GM23338 (cell line): ENCODE measurements around the gene MAP1LC3B. TPM values are rescaled to one million over a fixed set of nuclear protein-coding genes. Genes with fewer than 3 reads are reported as not detected.

Experiments used
- polyA plus RNA-seq: library from polyadenylated mRNA; unstranded; fragments of >200 nt; fragmentation: Nextera tagmentation; extraction: Ambion mirVana; gene quantifications from 2 replicates; pipeline ENCODE4 v1.2.1, GENCODE V29; 2016
- total RNA-seq: library from RNA; depleted of rRNA; stranded (reverse); fragments of >200 nt; shearing (Covaris generic); gene quantifications from 2 replicates; pipeline ENCODE4 v1.2.3, GENCODE V29; 2014; rRNA removed
- TF ChIP-seq, protein P1 (sequence below): fragments of 250-450 bp; sonication (Bioruptor Pico); IDR thresholded peaks from 2 replicates; pipeline ENCODE4 v1.5.0; 2020; ENCODE audit warnings: mild to moderate bottlenecking, moderate library complexity

The MAP1LC3B gene
- total and polyA plus RNA-seq, 2 experiments from 2014 or later = 35.9 to 80.2 TPM

DNA sequence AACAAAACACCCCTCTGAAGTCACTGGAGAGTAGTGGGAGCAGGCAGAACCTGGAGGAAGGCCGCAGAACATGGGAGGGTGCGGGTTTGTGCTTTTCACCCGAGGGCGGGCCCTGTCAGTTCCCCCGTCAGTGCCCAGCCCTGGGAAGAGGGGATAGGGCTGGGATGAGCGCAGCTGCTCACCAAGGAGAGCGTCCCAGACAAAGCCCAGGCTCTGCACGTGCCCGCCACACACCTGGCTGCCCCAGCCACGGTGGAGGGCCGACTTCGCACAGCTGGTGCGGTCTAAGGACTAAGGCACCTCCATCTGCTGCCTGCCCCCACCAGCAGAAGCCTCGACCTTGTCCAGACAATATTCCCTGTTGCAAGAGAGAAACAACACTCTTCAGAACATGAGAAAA, 61.2 kb downstream of the MAP1LC3B start (continued):
- TF ChIP-seq, protein P1, sequence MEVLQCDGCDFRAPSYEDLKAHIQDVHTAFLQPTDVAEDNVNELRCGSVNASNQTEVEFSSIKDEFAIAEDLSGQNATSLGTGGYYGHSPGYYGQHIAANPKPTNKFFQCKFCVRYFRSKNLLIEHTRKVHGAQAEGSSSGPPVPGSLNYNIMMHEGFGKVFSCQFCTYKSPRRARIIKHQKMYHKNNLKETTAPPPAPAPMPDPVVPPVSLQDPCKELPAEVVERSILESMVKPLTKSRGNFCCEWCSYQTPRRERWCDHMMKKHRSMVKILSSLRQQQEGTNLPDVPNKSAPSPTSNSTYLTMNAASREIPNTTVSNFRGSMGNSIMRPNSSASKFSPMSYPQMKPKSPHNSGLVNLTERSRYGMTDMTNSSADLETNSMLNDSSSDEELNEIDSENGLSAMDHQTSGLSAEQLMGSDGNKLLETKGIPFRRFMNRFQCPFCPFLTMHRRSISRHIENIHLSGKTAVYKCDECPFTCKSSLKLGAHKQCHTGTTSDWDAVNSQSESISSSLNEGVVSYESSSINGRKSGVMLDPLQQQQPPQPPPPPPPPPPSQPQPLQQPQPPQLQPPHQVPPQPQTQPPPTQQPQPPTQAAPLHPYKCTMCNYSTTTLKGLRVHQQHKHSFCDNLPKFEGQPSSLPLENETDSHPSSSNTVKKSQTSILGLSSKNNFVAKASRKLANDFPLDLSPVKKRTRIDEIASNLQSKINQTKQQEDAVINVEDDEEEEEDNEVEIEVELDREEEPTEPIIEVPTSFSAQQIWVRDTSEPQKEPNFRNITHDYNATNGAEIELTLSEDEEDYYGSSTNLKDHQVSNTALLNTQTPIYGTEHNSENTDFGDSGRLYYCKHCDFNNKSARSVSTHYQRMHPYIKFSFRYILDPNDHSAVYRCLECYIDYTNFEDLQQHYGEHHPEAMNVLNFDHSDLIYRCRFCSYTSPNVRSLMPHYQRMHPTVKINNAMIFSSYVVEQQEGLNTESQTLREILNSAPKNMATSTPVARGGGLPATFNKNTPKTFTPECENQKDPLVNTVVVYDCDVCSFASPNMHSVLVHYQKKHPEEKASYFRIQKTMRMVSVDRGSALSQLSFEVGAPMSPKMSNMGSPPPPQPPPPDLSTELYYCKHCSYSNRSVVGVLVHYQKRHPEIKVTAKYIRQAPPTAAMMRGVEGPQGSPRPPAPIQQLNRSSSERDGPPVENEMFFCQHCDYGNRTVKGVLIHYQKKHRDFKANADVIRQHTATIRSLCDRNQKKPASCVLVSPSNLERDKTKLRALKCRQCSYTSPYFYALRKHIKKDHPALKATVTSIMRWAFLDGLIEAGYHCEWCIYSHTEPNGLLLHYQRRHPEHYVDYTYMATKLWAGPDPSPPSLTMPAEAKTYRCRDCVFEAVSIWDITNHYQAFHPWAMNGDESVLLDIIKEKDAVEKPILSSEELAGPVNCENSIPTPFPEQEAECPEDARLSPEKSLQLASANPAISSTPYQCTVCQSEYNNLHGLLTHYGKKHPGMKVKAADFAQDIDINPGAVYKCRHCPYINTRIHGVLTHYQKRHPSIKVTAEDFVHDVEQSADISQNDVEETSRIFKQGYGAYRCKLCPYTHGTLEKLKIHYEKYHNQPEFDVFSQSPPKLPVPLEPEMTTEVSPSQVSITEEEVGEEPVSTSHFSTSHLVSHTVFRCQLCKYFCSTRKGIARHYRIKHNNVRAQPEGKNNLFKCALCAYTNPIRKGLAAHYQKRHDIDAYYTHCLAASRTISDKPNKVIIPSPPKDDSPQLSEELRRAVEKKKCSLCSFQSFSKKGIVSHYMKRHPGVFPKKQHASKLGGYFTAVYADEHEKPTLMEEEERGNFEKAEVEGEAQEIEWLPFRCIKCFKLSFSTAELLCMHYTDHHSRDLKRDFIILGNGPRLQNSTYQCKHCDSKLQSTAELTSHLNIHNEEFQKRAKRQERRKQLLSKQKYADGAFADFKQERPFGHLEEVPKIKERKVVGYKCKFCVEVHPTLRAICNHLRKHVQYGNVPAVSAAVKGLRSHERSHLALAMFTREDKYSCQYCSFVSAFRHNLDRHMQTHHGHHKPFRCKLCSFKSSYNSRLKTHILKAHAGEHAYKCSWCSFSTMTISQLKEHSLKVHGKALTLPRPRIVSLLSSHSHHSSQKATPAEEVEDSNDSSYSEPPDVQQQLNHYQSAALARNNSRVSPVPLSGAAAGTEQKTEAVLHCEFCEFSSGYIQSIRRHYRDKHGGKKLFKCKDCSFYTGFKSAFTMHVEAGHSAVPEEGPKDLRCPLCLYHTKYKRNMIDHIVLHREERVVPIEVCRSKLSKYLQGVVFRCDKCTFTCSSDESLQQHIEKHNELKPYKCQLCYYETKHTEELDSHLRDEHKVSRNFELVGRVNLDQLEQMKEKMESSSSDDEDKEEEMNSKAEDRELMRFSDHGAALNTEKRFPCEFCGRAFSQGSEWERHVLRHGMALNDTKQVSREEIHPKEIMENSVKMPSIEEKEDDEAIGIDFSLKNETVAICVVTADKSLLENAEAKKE = no peak

Other genes starting within 250 kb of the MAP1LC3B start
- gene C16orf95, start 74.9 kb upstream of the MAP1LC3B start, total RNA-seq = 1.2 and 1.9 TPM in 2 replicates
- 2.5 and 3.9 TPM in 2 replicates for gene C16orf95, start 74.9 kb upstream of the MAP1LC3B start, polyA plus RNA-seq
- gene FBXO31, start 8.6 kb upstream of the MAP1LC3B start, total RNA-seq = 11.3 and 23.8 TPM in 2 replicates
- 4.5 and 7.0 TPM in 2 replicates for gene FBXO31, start 8.6 kb upstream of the MAP1LC3B start, polyA plus RNA-seq
- 22.4 and 31.2 TPM in 2 replicates for gene ZCCHC14, start 100.7 kb downstream of the MAP1LC3B start, total RNA-seq
- gene ZCCHC14, start 100.7 kb downstream of the MAP1LC3B start, polyA plus RNA-seq = 6.8 and 7.6 TPM in 2 replicates
- gene JPH3, start 210.2 kb downstream of the MAP1LC3B start, total RNA-seq = 35.2 and 38.3 TPM in 2 replicates
- gene JPH3, start 210.2 kb downstream of the MAP1LC3B start, polyA plus RNA-seq = 8.4 and 8.8 TPM in 2 replicates